ENCODE measurements around the gene SLC13A3. TPM values are rescaled to one million over a fixed set of nuclear protein-coding genes. Genes with fewer than 3 reads are reported as not detected.

Gene SLC13A3
- total RNA-seq, 2 experiments from 2014 or later, result not detected

- intact Hi-C loops (cut with micrococcal nuclease), result no loop called here
- ChIA-PET POLR2A (interaction anchor here (0.6 to 0.9 kb wide), 2 partner anchors 13 to 37 kb away, joined by 3 read pairs; no protein-coding TSS in a partner anchor), CTCF (interaction anchor here (1.0 to 2.1 kb wide), 12 partner anchors 10 to 143 kb away, joined by 3 to 13 read pairs (median 6); partner anchors contain the start of genes ELMO2 and TP53RK)
- peak overlapping the region; percentile 32 for H3K4me3 Mint-ChIP-seq
- H3K27me3 Mint-ChIP-seq, result peaks cover 10% of the 10 kb centered on the region
- peak overlapping the region; percentile 94 for H3K27ac Mint-ChIP-seq
- DNase-seq (peak; percentile 82), ATAC-seq (peak; percentile 90)
- no peaks in the 10 kb centered on the region for H3K9me3 Mint-ChIP-seq
- TF ChIP-seq CTCF (IDR thresholded peaks at IDR 0.05), result no peak
- peaks cover 20% of the 10 kb centered on the region for H3K4me1 Mint-ChIP-seq (ENCODE audit: low read depth)
- no peaks in the 10 kb centered on the region for H3K36me3 Mint-ChIP-seq (ENCODE audit: low read depth)
These were observed 106.0 kb downstream of the SLC13A3 start for GRCh38 chr20:46545077-46545826.

GRCh38 chr20:46544576-46544975 is 106.7 kb downstream of the SLC13A3 start:
- intact Hi-C loops (cut with micrococcal nuclease), result no loop called here
- no peaks in the 10 kb centered on the region for H3K36me3 Mint-ChIP-seq (ENCODE audit: low read depth)
- POLR2A ChIA-PET, result interaction anchor here (0.7 to 0.9 kb wide), 2 partner anchors 10 to 37 kb away, joined by 3 to 4 read pairs; no protein-coding TSS in a partner anchor

GRCh38 chr20:46543959-46544358 is 107.3 kb downstream of the SLC13A3 start:
- ChIA-PET POLR2A (interaction anchor here (0.7 to 0.9 kb wide), 2 partner anchors 11 to 38 kb away, joined by 3 to 4 read pairs; no protein-coding TSS in a partner anchor), CTCF (interaction anchor here (0.7 to 2.1 kb wide), 11 partner anchors 9 to 145 kb away, joined by 3 to 13 read pairs (median 7); partner anchors contain the start of gene TP53RK)
- peaks cover 18% of the 10 kb centered on the region for H3K4me1 Mint-ChIP-seq (ENCODE audit: low read depth)
- intact Hi-C loops (cut with micrococcal nuclease), result no loop called here
- no peaks in the 10 kb centered on the region for H3K9me3 Mint-ChIP-seq
- ATAC-seq (no peak), DNase-seq (no peak)
- H3K27me3 Mint-ChIP-seq, result peaks cover 11% of the 10 kb centered on the region
- TF ChIP-seq CTCF (IDR thresholded peaks at IDR 0.05), result no peak
- H3K36me3 Mint-ChIP-seq (ENCODE audit: low read depth), result no peaks in the 10 kb centered on the region
- H3K4me3 Mint-ChIP-seq, result no peak overlapping the region
- no peak overlapping the region for H3K27ac Mint-ChIP-seq

More at GRCh38 chr20:46544576-46544975, 106.7 kb downstream of the SLC13A3 start:
- DNase-seq (no peak), ATAC-seq (no peak)
- CTCF ChIA-PET, result interaction anchor here (0.7 to 2.1 kb wide), 14 partner anchors 8 to 144 kb away, joined by 3 to 13 read pairs (median 4); partner anchors contain the start of genes ELMO2 and TP53RK
- peaks cover 18% of the 10 kb centered on the region for H3K4me1 Mint-ChIP-seq (ENCODE audit: low read depth)
- no peak overlapping the region for H3K27ac Mint-ChIP-seq
- H3K9me3 Mint-ChIP-seq, result no peaks in the 10 kb centered on the region
- peaks cover 10% of the 10 kb centered on the region for H3K27me3 Mint-ChIP-seq
- no peak overlapping the region for H3K4me3 Mint-ChIP-seq
- peak; percentile 23 for TF ChIP-seq CTCF (IDR thresholded peaks at IDR 0.05)

- POLR2A ChIA-PET, result no interaction called here
- Mint-ChIP-seq H3K4me3 (no peak overlapping the region), H3K9me3 (no peaks in the 10 kb centered on the region), H3K27me3 (peaks cover 16% of the 10 kb centered on the region), H3K27ac (no peak overlapping the region), H3K4me1 (ENCODE audit: low read depth) (peaks cover 18% of the 10 kb centered on the region), H3K36me3 (ENCODE audit: low read depth) (no peaks in the 10 kb centered on the region)
- no peak for ATAC-seq
- CTCF ChIA-PET, result no interaction called here
- no peak for TF ChIP-seq CTCF (IDR thresholded peaks at IDR 0.05)
- no peak for DNase-seq
- intact Hi-C loops (cut with micrococcal nuclease), result no loop called here
These were observed 108.2 kb downstream of the SLC13A3 start for GRCh38 chr20:46543033-46543432.

Measured in activated CD8-positive, alpha-beta T cell treated with anti-CD3 and anti-CD28 coated beads for 36 hours (primary cell).